Muscle of leg (tissue), 11 donors: ENCODE data around the gene INSRR. TPM values are rescaled to one million over a fixed set of nuclear protein-coding genes. Genes with fewer than 3 reads are reported as not detected.

ENCODE experiments used
- DNase-seq: peaks from one replicate; pipeline ENCODE4 v3.0.0; 2013
- H3K27ac ChIP-seq: one replicate; pipeline ENCODE4 v1.5.1; 2013; ENCODE audit warnings: mild to moderate bottlenecking, low read length, control low read depth
- H3K27me3 ChIP-seq: one replicate; pipeline ENCODE4 v1.6.1; 2013; ENCODE audit warnings: low read length; ENCODE audit not compliant: control insufficient read depth, insufficient read depth
- H3K36me3 ChIP-seq: one replicate; pipeline ENCODE4 v1.6.1; 2013; ENCODE audit warnings: low read length; ENCODE audit not compliant: control insufficient read depth, insufficient read depth
- H3K4me1 ChIP-seq: one replicate; pipeline ENCODE4 v1.6.1; 2013; ENCODE audit warnings: low read length; ENCODE audit not compliant: control insufficient read depth, insufficient read depth
- H3K4me3 ChIP-seq: one replicate; pipeline ENCODE4 v1.5.1; 2013; ENCODE audit warnings: low read length, control low read depth
- H3K9me3 ChIP-seq: replicated peaks from 2 replicates; pipeline ENCODE4 v1.6.1; 2013; ENCODE audit warnings: low read depth, low read length; ENCODE audit not compliant: control insufficient read depth
- WGBS: methylation state at CpG from one replicate; pipeline ENCODE4 v1.1.5; 2013; ENCODE audit warnings: missing lambda C conversion rate; ENCODE audit not compliant: insufficient coverage; 5-methylcytosine and 5-hydroxymethylcytosine counted together
- polyA plus RNA-seq, 8 donors: library from polyadenylated mRNA; unstranded; fragments of 120-200 nt; gene quantifications; one replicate each; pipeline versions ENCODE4 v1.2.1 to v1.2.3, GENCODE V29; 2013; ENCODE audit warnings: inconsistent platforms in 1 of 8, low replicate concordance in 1 of 8; ENCODE audit not compliant: insufficient read length in 8 of 8, insufficient read depth in 1 of 8
- total RNA-seq: library from RNA; stranded (reverse); fragments of 120-200 nt; gene quantifications from one replicate; pipeline ENCODE4 v1.2.4, GENCODE V29; 2013

INSRR gene
- total and polyA plus RNA-seq, 9 donors: 0.18 to 1.2 (median 0.58) TPM

- Histone ChIP-seq H3K4me1 (peaks cover 57% of the 10 kb centered on the region), H3K27me3 (peaks cover 36% of the 10 kb centered on the region), H3K36me3 (no peaks in the 10 kb centered on the region), H3K9me3 (no peaks in the 10 kb centered on the region), H3K4me3 (peak overlapping the region; percentile 55), H3K27ac (peak overlapping the region; percentile 87)
- WGBS: 20% methylated on average over 4 of the region's 5 CpGs
- no peak for DNase-seq
Observed at GRCh38 chr1:156894001-156894400, 35.1 kb upstream of the INSRR start.

DNA sequence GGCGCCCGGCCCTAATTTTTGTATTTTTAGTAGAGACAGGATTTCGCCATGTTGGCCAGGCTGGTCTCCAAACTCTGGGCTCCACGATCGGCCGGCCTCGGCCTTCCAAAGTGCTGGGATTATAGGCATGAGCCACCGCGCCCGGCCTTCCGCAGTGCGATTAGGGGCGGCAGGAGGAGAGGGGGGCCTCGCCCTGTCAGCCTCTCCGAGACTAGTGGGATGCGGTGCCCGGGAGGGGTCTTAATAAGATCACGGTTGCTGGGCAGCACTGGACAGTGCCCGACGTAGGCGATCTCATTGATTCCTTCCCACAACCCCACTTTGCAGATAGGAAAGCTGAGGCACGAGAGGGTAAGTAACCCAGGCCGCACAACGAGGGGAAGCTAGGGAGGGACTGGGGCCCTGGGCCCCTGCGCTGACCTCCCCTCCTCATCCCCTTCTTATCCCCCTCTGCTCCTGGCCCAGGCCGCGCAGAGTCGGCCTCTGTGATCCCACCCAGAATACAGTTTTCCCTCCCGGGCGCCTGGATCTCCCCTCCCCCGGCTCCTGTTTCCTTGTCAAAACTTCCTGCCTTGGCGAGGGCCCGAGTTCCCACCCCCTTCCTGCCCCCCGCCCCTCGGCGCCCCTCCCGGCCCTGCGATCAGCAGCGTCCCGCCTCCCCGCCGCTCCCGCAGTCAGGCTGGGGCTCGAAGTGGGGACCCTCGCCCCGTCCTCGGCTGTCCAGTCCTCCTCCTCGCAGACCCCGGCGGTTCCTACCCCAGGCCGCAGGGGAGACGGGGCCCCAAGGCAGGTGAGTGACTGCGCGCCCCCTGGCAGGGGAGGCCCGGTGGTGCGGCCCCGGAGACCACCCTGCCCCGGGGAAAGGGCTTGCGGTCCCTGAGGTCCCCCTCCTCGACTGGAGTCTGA is 34.4 kb upstream of the INSRR start, which contains the start of gene PEAR1:
TSS of gene PEAR1 (plus strand) at position 671 of the 906 bp plus-strand sequence. CDS start 10,209 bp downstream, outside the sequence.
- peak; percentile 88 for DNase-seq

DNA sequence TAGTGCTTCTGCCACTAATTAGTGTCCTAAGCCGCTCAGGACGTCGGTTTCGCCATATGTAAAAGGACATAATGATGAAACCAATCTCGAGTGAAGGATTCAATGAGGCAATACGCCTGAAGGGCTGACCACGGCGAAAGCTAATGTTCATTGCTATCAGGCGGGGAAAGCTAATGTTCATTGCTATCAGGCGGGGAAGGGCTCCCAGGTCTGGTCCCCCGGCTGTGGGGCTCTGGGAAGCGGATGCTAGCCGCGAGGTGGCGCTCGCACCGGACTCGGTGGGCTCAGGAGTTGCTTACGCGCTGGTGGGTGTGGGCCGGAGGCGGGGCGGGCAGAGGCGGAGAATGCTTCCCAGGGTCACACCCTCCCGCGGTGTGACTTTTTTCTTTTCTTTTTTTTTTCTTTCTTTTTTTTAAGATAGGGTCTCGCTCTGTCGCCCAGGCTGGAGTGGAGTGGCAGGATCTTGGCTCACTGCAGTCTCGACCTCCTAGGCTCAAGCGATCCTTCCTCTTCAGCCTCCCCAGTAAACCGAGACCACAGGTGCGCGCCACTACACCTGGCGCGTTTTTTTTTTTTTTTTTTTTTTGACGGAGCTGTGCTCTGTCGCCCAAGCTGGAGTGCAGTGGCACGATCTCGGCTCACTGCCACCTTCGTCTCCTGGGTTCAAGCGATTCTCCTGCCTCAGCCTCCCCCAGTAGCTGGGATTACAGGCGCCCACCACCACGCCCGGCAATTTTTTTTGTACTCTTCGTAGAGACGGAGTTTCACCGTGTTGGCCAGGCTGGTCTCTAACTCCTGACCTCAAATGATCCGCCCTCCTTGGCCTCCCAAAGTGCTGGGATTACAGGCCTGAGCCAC is 33.5 kb upstream of the INSRR start:
- Histone ChIP-seq H3K4me1 (peaks cover 43% of the 10 kb centered on the region), H3K27me3 (peaks cover 40% of the 10 kb centered on the region), H3K9me3 (no peaks in the 10 kb centered on the region), H3K27ac (peak overlapping the region; percentile 13), H3K4me3 (peak overlapping the region; percentile 8), H3K36me3 (no peaks in the 10 kb centered on the region)
- DNase-seq: peak; percentile 95
- 2% methylated on average over 40 of the region's 48 CpGs for WGBS

More for the DNA sequence above, 34.4 kb upstream of the INSRR start, which contains the start of gene PEAR1:
- WGBS: 3% methylated on average over 41 of the region's 60 CpGs
- H3K9me3 ChIP-seq: no peaks in the 10 kb centered on the region
- H3K27ac ChIP-seq: peak within 1 kb of the TSS; percentile 89
- H3K27me3 ChIP-seq: peaks cover 36% of the 10 kb centered on the region
- H3K4me1 ChIP-seq: peaks cover 50% of the 10 kb centered on the region
- H3K4me3 ChIP-seq: peak within 1 kb of the TSS; percentile 55
- H3K36me3 ChIP-seq: no peaks in the 10 kb centered on the region

DNA sequence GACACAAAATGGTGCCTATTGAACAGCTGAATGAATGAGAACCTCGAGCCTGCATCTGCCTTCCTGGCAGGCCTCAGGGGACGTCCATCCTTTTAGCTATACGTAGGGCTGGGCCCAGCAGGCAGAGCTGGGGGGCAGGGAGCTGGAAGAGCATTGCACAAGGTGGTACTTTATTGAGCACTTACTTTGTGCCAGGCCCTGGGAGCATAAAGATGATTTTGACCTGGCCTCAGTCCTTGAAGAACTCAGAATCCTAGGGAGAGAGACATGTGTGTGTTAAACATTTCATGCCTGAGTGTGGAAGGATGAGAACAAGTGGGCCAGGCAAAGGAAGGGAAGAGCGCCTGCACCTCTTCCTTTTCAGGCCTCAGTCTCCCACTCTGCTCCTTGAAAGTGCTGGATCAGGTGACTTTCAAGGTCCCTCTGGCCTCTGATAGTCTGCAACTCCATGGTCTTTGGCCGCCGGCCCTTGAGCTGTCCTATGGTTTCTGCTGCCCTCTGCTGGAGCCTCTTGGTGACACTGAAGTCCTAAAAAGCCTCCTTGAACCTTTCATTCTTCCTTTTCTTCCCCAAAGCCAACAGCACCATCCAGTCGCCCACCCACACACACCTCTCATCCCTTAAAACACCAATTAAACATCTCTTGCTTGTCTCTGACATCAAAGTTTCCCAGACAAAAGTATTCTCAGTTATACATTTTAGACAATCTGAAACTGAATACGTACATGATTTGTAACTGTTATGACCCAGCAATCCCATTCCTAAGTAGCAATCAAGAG is 31.1 kb upstream of the INSRR start:
- DNase-seq: peak; percentile 91
- H3K27me3 ChIP-seq: peaks cover 37% of the 10 kb centered on the region
- H3K27ac ChIP-seq: no peak overlapping the region
- H3K4me3 ChIP-seq: no peak overlapping the region
- no peaks in the 10 kb centered on the region for H3K36me3 ChIP-seq
- peaks cover 38% of the 10 kb centered on the region for H3K4me1 ChIP-seq
- 28% methylated on average over 6 of the region's 8 CpGs for whole genome bisulfite sequencing
- H3K9me3 ChIP-seq: no peaks in the 10 kb centered on the region

DNA sequence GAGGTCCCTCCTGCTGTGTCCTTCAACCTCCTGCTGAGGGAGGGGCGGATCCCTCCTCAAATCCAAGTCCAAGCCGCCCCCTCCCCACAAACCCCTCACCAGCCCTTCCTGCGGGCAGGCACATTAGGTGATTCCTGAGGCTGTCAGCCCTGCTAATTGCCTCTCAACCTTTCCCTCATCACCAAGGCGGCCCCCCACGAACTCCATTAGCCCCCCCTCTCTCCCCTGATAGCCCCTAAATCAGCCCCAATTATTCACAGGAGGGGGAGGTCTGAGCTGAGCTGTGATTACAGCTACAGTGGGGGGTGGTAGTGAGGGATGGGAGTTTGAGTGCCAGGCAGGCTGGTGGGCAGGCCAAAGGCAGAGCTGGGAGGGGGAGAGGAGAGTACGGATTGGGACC is 28.8 kb upstream of the INSRR start:
- H3K9me3 ChIP-seq: no peaks in the 10 kb centered on the region
- no peak overlapping the region for H3K27ac ChIP-seq
- 40% methylated on average over 3 of the region's 6 CpGs for WGBS
- H3K4me3 ChIP-seq: no peak overlapping the region
- peaks cover 28% of the 10 kb centered on the region for H3K27me3 ChIP-seq
- DNase-seq: no peak
- H3K36me3 ChIP-seq: no peaks in the 10 kb centered on the region
- H3K4me1 ChIP-seq: peaks cover 40% of the 10 kb centered on the region

- Histone ChIP-seq H3K4me3 (no peak overlapping the region), H3K4me1 (peaks cover 37% of the 10 kb centered on the region), H3K27me3 (peaks cover 24% of the 10 kb centered on the region), H3K27ac (no peak overlapping the region), H3K9me3 (no peaks in the 10 kb centered on the region), H3K36me3 (no peaks in the 10 kb centered on the region)
- no CpG with 5 or more reads among the region's 3 CpGs for WGBS
- DNase-seq: no peak
Observed at GRCh38 chr1:156887317-156887716, 28.4 kb upstream of the INSRR start.

GRCh38 chr1:156886583-156887281 is 27.8 kb upstream of the INSRR start:
- 14% methylated on average over 1 of the region's 6 CpGs for WGBS
- Histone ChIP-seq H3K9me3 (no peaks in the 10 kb centered on the region), H3K4me3 (no peak overlapping the region), H3K27me3 (peaks cover 18% of the 10 kb centered on the region), H3K27ac (no peak overlapping the region), H3K4me1 (peaks cover 31% of the 10 kb centered on the region), H3K36me3 (no peaks in the 10 kb centered on the region)
- DNase-seq: no peak

GRCh38 chr1:156885880-156886355 is 27.0 kb upstream of the INSRR start:
- no peak overlapping the region for H3K27ac ChIP-seq
- H3K4me3 ChIP-seq: no peak overlapping the region
- H3K27me3 ChIP-seq: peaks cover 16% of the 10 kb centered on the region
- H3K36me3 ChIP-seq: no peaks in the 10 kb centered on the region
- no peaks in the 10 kb centered on the region for H3K9me3 ChIP-seq
- DNase-seq: no peak
- peaks cover 31% of the 10 kb centered on the region for H3K4me1 ChIP-seq
- WGBS: 84% methylated on average over 5 of the region's 13 CpGs

DNA sequence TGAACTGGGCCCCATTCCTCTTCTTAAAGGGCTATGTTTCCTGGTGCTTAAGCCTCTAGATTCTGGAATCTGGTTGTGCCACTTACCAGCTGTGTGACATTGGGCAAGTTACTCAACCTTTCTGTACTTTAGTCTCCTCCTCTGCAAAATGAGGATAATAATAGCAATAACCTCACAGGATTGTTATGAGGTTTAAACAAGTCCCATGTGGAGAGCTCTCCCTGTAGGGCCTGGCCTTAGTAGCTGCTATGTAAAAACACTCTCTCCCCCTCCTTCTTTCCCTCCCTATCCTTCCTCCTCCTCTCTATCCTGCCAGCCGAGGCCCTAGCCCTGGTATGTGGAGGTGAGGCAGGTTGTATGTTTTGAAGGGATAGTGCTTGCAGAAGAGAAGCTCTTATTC is 26.4 kb upstream of the INSRR start:
- Histone ChIP-seq H3K27me3 (peaks cover 16% of the 10 kb centered on the region), H3K4me3 (no peak overlapping the region), H3K36me3 (no peaks in the 10 kb centered on the region), H3K27ac (no peak overlapping the region), H3K9me3 (no peaks in the 10 kb centered on the region), H3K4me1 (peaks cover 34% of the 10 kb centered on the region)
- WGBS: no CpG with 5 or more reads among the region's 1 CpG
- DNase-seq: no peak
